Activated CD4-positive, alpha-beta memory T cell treated with anti-CD3 and anti-CD28 coated beads, Interleukin-2, amount 10 ng/mL, durations not matched to agents 7 days and 5 days (primary cell): Measurements from ENCODE around the gene SERPIND1. TPM values are rescaled to one million over a fixed set of nuclear protein-coding genes. Genes with fewer than 3 reads are reported as not detected.
"Not testable (repeated sequence)": the region's sequence is repeated elsewhere in the genome, so short reads cannot be mapped to it uniquely, and the experiment has no call there.

Experiments
- CTCF ChIA-PET: fragments of 350-600 bp; sonication (Branson Sonifier 250); formaldehyde crosslinking; loops from one replicate; lab custom pipeline; 2021; ENCODE audit warnings: antibody characterized with exemption, inconsistent platforms; lab: Charles Lee
- POLR2A ChIA-PET: fragments of 350-600 bp; sonication (Branson Sonifier 250); formaldehyde crosslinking; loops from one replicate; lab custom pipeline; 2021; ENCODE audit warnings: antibody characterized with exemption; lab: Charles Lee
- DNase-seq: peaks from one replicate; pipeline ENCODE4 v3.0.0-alpha.2; 2020
- H3K27ac Mint-ChIP-seq: one replicate; pipeline ENCODE4 v1.8.0; 2021; ENCODE audit warnings: mild to moderate bottlenecking, mixed read lengths
- H3K27me3 Mint-ChIP-seq: one replicate; pipeline ENCODE4 v1.8.0; 2021; ENCODE audit warnings: mixed read lengths
- H3K36me3 Mint-ChIP-seq: one replicate; pipeline ENCODE4 v1.8.0; 2021; ENCODE audit warnings: low read depth, mixed read lengths
- H3K4me1 Mint-ChIP-seq: one replicate; pipeline ENCODE4 v1.8.0; 2021; ENCODE audit warnings: mixed read lengths
- H3K4me3 Mint-ChIP-seq: one replicate; pipeline ENCODE4 v1.8.0; 2021; ENCODE audit warnings: mild to moderate bottlenecking, mixed read lengths
- H3K9me3 Mint-ChIP-seq: one replicate; pipeline ENCODE4 v1.8.0; 2021; ENCODE audit warnings: mixed read lengths
- total RNA-seq, 2 experiments: library from RNA; stranded (reverse); gene quantifications; one replicate each; pipeline ENCODE4 v1.2.3, GENCODE V29; 2021

The SERPIND1 gene
- not detected for total RNA-seq

GRCh38 chr22:20773793-20774212 lies at the start of gene SERPIND1:
TSS of gene SERPIND1 (plus strand) at chr22:20774113. CDS start at chr22:20779313, 5,200 bp downstream.
- no peaks in the 10 kb centered on the region for H3K9me3 Mint-ChIP-seq
- H3K4me3 Mint-ChIP-seq = no peak within 1 kb of the TSS
- H3K36me3 Mint-ChIP-seq = peaks cover 7% of the 10 kb centered on the region
- no peak for DNase-seq
- CTCF ChIA-PET = interaction anchor here (0.8 kb wide), 1 partner anchor 9 kb away, joined by 4 read pairs; no protein-coding TSS in a partner anchor
- H3K27me3 Mint-ChIP-seq = no peaks in the 10 kb centered on the region
- peaks cover 14% of the 10 kb centered on the region for H3K4me1 Mint-ChIP-seq
- POLR2A ChIA-PET = interaction anchor here (2.0 kb wide), 1 partner anchor 11 kb away, joined by 5 read pairs; no protein-coding TSS in a partner anchor
- H3K27ac Mint-ChIP-seq = no peak within 1 kb of the TSS

GRCh38 chr22:20724676-20725454 lies 49.0 kb upstream of the SERPIND1 start:
- Mint-ChIP-seq H3K9me3 (no peaks in the 10 kb centered on the region), H3K4me1 (no peaks in the 10 kb centered on the region), H3K4me3 (no peak overlapping the region), H3K36me3 (peaks cover 21% of the 10 kb centered on the region), H3K27ac (no peak overlapping the region), H3K27me3 (no peaks in the 10 kb centered on the region)
- no peak for DNase-seq
- ChIA-PET POLR2A (no interaction called here), CTCF (no interaction called here)

- Mint-ChIP-seq H3K9me3 (no peaks in the 10 kb centered on the region), H3K27ac (no peak overlapping the region), H3K4me1 (no peaks in the 10 kb centered on the region), H3K27me3 (no peaks in the 10 kb centered on the region), H3K36me3 (peaks cover 22% of the 10 kb centered on the region), H3K4me3 (no peak overlapping the region)
- ChIA-PET CTCF (no interaction called here), POLR2A (no interaction called here)
- no peak for DNase-seq
Observed at GRCh38 chr22:20725987-20726558, 47.8 kb upstream of the SERPIND1 start.

GRCh38 chr22:20727118-20728015 lies 46.5 kb upstream of the SERPIND1 start:
- DNase-seq = no peak
- H3K4me1 Mint-ChIP-seq = no peaks in the 10 kb centered on the region
- H3K9me3 Mint-ChIP-seq = no peaks in the 10 kb centered on the region
- ChIA-PET CTCF (no interaction called here), POLR2A (no interaction called here)
- H3K4me3 Mint-ChIP-seq = no peak overlapping the region
- no peaks in the 10 kb centered on the region for H3K27me3 Mint-ChIP-seq
- H3K27ac Mint-ChIP-seq = no peak overlapping the region
- peaks cover 22% of the 10 kb centered on the region for H3K36me3 Mint-ChIP-seq

- Mint-ChIP-seq H3K27ac (no peak overlapping the region), H3K27me3 (no peaks in the 10 kb centered on the region), H3K4me1 (no peaks in the 10 kb centered on the region), H3K9me3 (no peaks in the 10 kb centered on the region), H3K4me3 (no peak overlapping the region), H3K36me3 (peaks cover 24% of the 10 kb centered on the region)
- CTCF ChIA-PET = no interaction called here
- POLR2A ChIA-PET = no interaction called here
- no peak for DNase-seq
Observed at GRCh38 chr22:20728523-20729190, 45.3 kb upstream of the SERPIND1 start.

- Mint-ChIP-seq H3K9me3 (no peaks in the 10 kb centered on the region), H3K36me3 (peaks cover 24% of the 10 kb centered on the region), H3K4me1 (no peaks in the 10 kb centered on the region), H3K27ac (no peak overlapping the region), H3K4me3 (no peak overlapping the region), H3K27me3 (no peaks in the 10 kb centered on the region)
- no peak for DNase-seq
- CTCF ChIA-PET = no interaction called here
- POLR2A ChIA-PET = no interaction called here
Observed at GRCh38 chr22:20729194-20729593, 44.7 kb upstream of the SERPIND1 start.

GRCh38 chr22:20732431-20732830 lies 41.5 kb upstream of the SERPIND1 start:
- H3K27ac Mint-ChIP-seq, H3K9me3 Mint-ChIP-seq, DNase-seq, POLR2A ChIA-PET, H3K27me3 Mint-ChIP-seq, H3K4me3 Mint-ChIP-seq, H3K4me1 Mint-ChIP-seq: not testable (repeated sequence)
- peaks cover 25% of the 10 kb centered on the region for H3K36me3 Mint-ChIP-seq
- CTCF ChIA-PET = interaction anchor here (1.4 kb wide), 1 partner anchor 9 kb away, joined by 3 read pairs; no protein-coding TSS in a partner anchor

- H3K9me3 Mint-ChIP-seq, DNase-seq, H3K27ac Mint-ChIP-seq, H3K4me3 Mint-ChIP-seq, CTCF ChIA-PET, POLR2A ChIA-PET, H3K27me3 Mint-ChIP-seq, H3K4me1 Mint-ChIP-seq: not testable (repeated sequence)
- H3K36me3 Mint-ChIP-seq = peaks cover 25% of the 10 kb centered on the region
Observed at GRCh38 chr22:20735356-20736162, 38.4 kb upstream of the SERPIND1 start.

GRCh38 chr22:20736891-20737290 lies 37.0 kb upstream of the SERPIND1 start:
- H3K9me3 Mint-ChIP-seq, CTCF ChIA-PET, H3K27ac Mint-ChIP-seq, H3K27me3 Mint-ChIP-seq, H3K4me3 Mint-ChIP-seq, POLR2A ChIA-PET, H3K4me1 Mint-ChIP-seq, DNase-seq: not testable (repeated sequence)
- peaks cover 37% of the 10 kb centered on the region for H3K36me3 Mint-ChIP-seq

- CTCF ChIA-PET = interaction anchor here (0.8 kb wide), 1 partner anchor 36 kb away, joined by 3 read pairs; no protein-coding TSS in a partner anchor
- Mint-ChIP-seq H3K4me1 (peaks cover 7% of the 10 kb centered on the region), H3K27me3 (no peaks in the 10 kb centered on the region), H3K4me3 (no peak overlapping the region), H3K27ac (no peak overlapping the region), H3K36me3 (peaks cover 43% of the 10 kb centered on the region), H3K9me3 (no peaks in the 10 kb centered on the region)
- POLR2A ChIA-PET = no interaction called here
- DNase-seq = no peak
Observed at GRCh38 chr22:20738394-20739089, 35.4 kb upstream of the SERPIND1 start.

- POLR2A ChIA-PET = no interaction called here
- CTCF ChIA-PET = interaction anchor here (0.6 to 1.9 kb wide), 4 partner anchors 106 to 322 kb away, joined by 3 to 10 read pairs (median 4); no protein-coding TSS in a partner anchor
- no peaks in the 10 kb centered on the region for H3K9me3 Mint-ChIP-seq
Observed at GRCh38 chr22:20740222-20740951, 33.5 kb upstream of the SERPIND1 start.

More at GRCh38 chr22:20740222-20740951, 33.5 kb upstream of the SERPIND1 start:
- Mint-ChIP-seq H3K4me3 (no peak overlapping the region), H3K4me1 (peaks cover 7% of the 10 kb centered on the region), H3K27ac (no peak overlapping the region), H3K36me3 (peaks cover 50% of the 10 kb centered on the region), H3K27me3 (no peaks in the 10 kb centered on the region)
- DNase-seq = no peak
